Activated naive CD4-positive, alpha-beta T cell treated with anti-CD3 and anti-CD28 coated beads, Interleukin-2, amount 10 ng/mL, durations not matched to agents 7 days and 5 days (primary cell): ENCODE data around the gene WDR45.
A peak's percentile ranks its signal among the peaks of the same experiment; 100 is the strongest.

Experiments used
- CTCF ChIA-PET: fragments of 350-600 bp; sonication (Branson Sonifier 250); formaldehyde crosslinking; loops from one replicate; lab custom pipeline; 2021; ENCODE audit warnings: antibody characterized with exemption; lab: Charles Lee
- DNase-seq: peaks from one replicate; pipeline ENCODE4 v3.0.0-alpha.2; 2020
- H3K27ac Mint-ChIP-seq: one replicate; pipeline ENCODE4 v1.8.0; 2021; ENCODE audit warnings: mild to moderate bottlenecking, moderate library complexity, mixed read lengths
- H3K27me3 Mint-ChIP-seq: one replicate; pipeline ENCODE4 v1.8.0; 2021; ENCODE audit warnings: mild to moderate bottlenecking, mixed read lengths
- H3K36me3 Mint-ChIP-seq: one replicate; pipeline ENCODE4 v1.8.0; 2021; ENCODE audit warnings: mixed read lengths
- H3K4me1 Mint-ChIP-seq: one replicate; pipeline ENCODE4 v1.8.0; 2021; ENCODE audit warnings: mixed read lengths
- H3K4me3 Mint-ChIP-seq: one replicate; pipeline ENCODE4 v1.8.0; 2021; ENCODE audit warnings: mild to moderate bottlenecking, moderate library complexity, mixed read lengths
- H3K9me3 Mint-ChIP-seq: one replicate; pipeline ENCODE4 v1.8.0; 2021; ENCODE audit warnings: mixed read lengths

Gene WDR45

GRCh38 chrX:49043987-49044281 lies 35.8 kb downstream of the WDR45 start:
- H3K4me1 Mint-ChIP-seq, result peaks cover 39% of the 10 kb centered on the region
- peaks cover 11% of the 10 kb centered on the region for H3K36me3 Mint-ChIP-seq
- no peaks in the 10 kb centered on the region for H3K9me3 Mint-ChIP-seq
- no peak for DNase-seq
- CTCF ChIA-PET, result interaction anchor here (0.7 to 2.9 kb wide), 5 partner anchors 57 to 146 kb away, joined by 3 to 9 read pairs (median 3); no protein-coding TSS in a partner anchor
- peaks cover 4% of the 10 kb centered on the region for H3K27me3 Mint-ChIP-seq
- H3K27ac Mint-ChIP-seq, result peak overlapping the region; percentile 93
- H3K4me3 Mint-ChIP-seq, result peak overlapping the region; percentile 92

GRCh38 chrX:49043220-49043986 lies 36.3 kb downstream of the WDR45 start, which contains the start of gene TFE3:
Gene TFE3 (minus strand): TSS chrX:49043357. CDS start chrX:49043226, 131 bp downstream.
- no peaks in the 10 kb centered on the region for H3K9me3 Mint-ChIP-seq
- CTCF ChIA-PET, result interaction anchor here (0.7 to 2.9 kb wide), 5 partner anchors 58 to 145 kb away, joined by 3 to 9 read pairs (median 3); no protein-coding TSS in a partner anchor
- peaks cover 15% of the 10 kb centered on the region for H3K36me3 Mint-ChIP-seq
- H3K4me3 Mint-ChIP-seq, result peak within 1 kb of the TSS; percentile 92
- H3K27ac Mint-ChIP-seq, result peak within 1 kb of the TSS; percentile 93
- peak; percentile 97 for DNase-seq
- H3K4me1 Mint-ChIP-seq, result peaks cover 45% of the 10 kb centered on the region
- peaks cover 4% of the 10 kb centered on the region for H3K27me3 Mint-ChIP-seq

- Mint-ChIP-seq H3K4me1 (peaks cover 47% of the 10 kb centered on the region), H3K36me3 (peaks cover 18% of the 10 kb centered on the region), H3K27me3 (peaks cover 4% of the 10 kb centered on the region), H3K4me3 (peak overlapping the region; percentile 92), H3K9me3 (no peaks in the 10 kb centered on the region), H3K27ac (peak overlapping the region; percentile 93)
- DNase-seq, result no peak
- CTCF ChIA-PET, result interaction anchor here (0.5 to 2.9 kb wide), 4 partner anchors 40 to 105 kb away, joined by 3 to 9 read pairs (median 4); no protein-coding TSS in a partner anchor
Observed at GRCh38 chrX:49042581-49043219, 37.0 kb downstream of the WDR45 start.

- Mint-ChIP-seq H3K9me3 (no peaks in the 10 kb centered on the region), H3K4me1 (peaks cover 48% of the 10 kb centered on the region), H3K4me3 (peak overlapping the region; percentile 92), H3K27me3 (no peaks in the 10 kb centered on the region), H3K27ac (peak overlapping the region; percentile 93), H3K36me3 (peaks cover 19% of the 10 kb centered on the region)
- peak; percentile 29 for DNase-seq
- CTCF ChIA-PET, result interaction anchor here (0.5 to 2.9 kb wide), 3 partner anchors 39 to 105 kb away, joined by 3 to 9 read pairs (median 5); no protein-coding TSS in a partner anchor
Observed at GRCh38 chrX:49041744-49042580, 37.7 kb downstream of the WDR45 start.

- no peak for DNase-seq
- CTCF ChIA-PET, result interaction anchor here (0.8 kb wide), 1 partner anchor 87 kb away, joined by 4 read pairs; no protein-coding TSS in a partner anchor
Observed at GRCh38 chrX:49040376-49040955, 39.2 kb downstream of the WDR45 start.

GRCh38 chrX:49039598-49040375 lies 39.9 kb downstream of the WDR45 start:
- peak overlapping the region; percentile 86 for H3K27ac Mint-ChIP-seq
- H3K36me3 Mint-ChIP-seq, result peaks cover 20% of the 10 kb centered on the region
- peak overlapping the region; percentile 47 for H3K4me3 Mint-ChIP-seq
- H3K4me1 Mint-ChIP-seq, result peaks cover 48% of the 10 kb centered on the region
- DNase-seq, result peak; percentile 61
- CTCF ChIA-PET, result interaction anchor here (0.8 to 1.1 kb wide), 3 partner anchors 11 to 278 kb away, joined by 3 to 4 read pairs (median 3); partner anchors contain the start of gene GLOD5
- no peaks in the 10 kb centered on the region for H3K9me3 Mint-ChIP-seq
- no peaks in the 10 kb centered on the region for H3K27me3 Mint-ChIP-seq

More at GRCh38 chrX:49040376-49040955, 39.2 kb downstream of the WDR45 start:
- no peaks in the 10 kb centered on the region for H3K27me3 Mint-ChIP-seq
- H3K9me3 Mint-ChIP-seq, result no peaks in the 10 kb centered on the region
- peak overlapping the region; percentile 47 for H3K4me3 Mint-ChIP-seq
- peaks cover 48% of the 10 kb centered on the region for H3K4me1 Mint-ChIP-seq
- peaks cover 19% of the 10 kb centered on the region for H3K36me3 Mint-ChIP-seq
- H3K27ac Mint-ChIP-seq, result peak overlapping the region; percentile 86

- H3K36me3 Mint-ChIP-seq, result peaks cover 34% of the 10 kb centered on the region
- no peak for DNase-seq
- H3K9me3 Mint-ChIP-seq, result no peaks in the 10 kb centered on the region
- no peaks in the 10 kb centered on the region for H3K27me3 Mint-ChIP-seq
- H3K27ac Mint-ChIP-seq, result no peak overlapping the region
- H3K4me3 Mint-ChIP-seq, result no peak overlapping the region
- peaks cover 40% of the 10 kb centered on the region for H3K4me1 Mint-ChIP-seq
- CTCF ChIA-PET, result no interaction called here
Observed at GRCh38 chrX:49037883-49038475, 41.7 kb downstream of the WDR45 start.

- Mint-ChIP-seq H3K4me3 (no peak overlapping the region), H3K27ac (no peak overlapping the region), H3K9me3 (no peaks in the 10 kb centered on the region), H3K36me3 (peaks cover 28% of the 10 kb centered on the region), H3K27me3 (no peaks in the 10 kb centered on the region), H3K4me1 (peaks cover 2% of the 10 kb centered on the region)
- no peak for DNase-seq
- CTCF ChIA-PET, result no interaction called here
Observed at GRCh38 chrX:49030283-49030682, 49.4 kb downstream of the WDR45 start.

- Mint-ChIP-seq H3K9me3 (no peaks in the 10 kb centered on the region), H3K36me3 (peaks cover 28% of the 10 kb centered on the region), H3K4me1 (peaks cover 2% of the 10 kb centered on the region), H3K27me3 (no peaks in the 10 kb centered on the region), H3K4me3 (no peak overlapping the region), H3K27ac (no peak overlapping the region)
- no peak for DNase-seq
- CTCF ChIA-PET, result no interaction called here
Observed at GRCh38 chrX:49029876-49030275, 49.8 kb downstream of the WDR45 start.
